Measurements from ENCODE around the gene ACAA2. TPM values are rescaled to one million over a fixed set of nuclear protein-coding genes. Genes with fewer than 3 reads are reported as not detected.

The ACAA2 gene
- 112 and 123 TPM in 2 replicates for total RNA-seq (2014; rRNA removed; shearing (Covaris generic))

- DNase-seq: peak; percentile 93
- H3K36me3 ChIP-seq (replicated peaks; ENCODE audit: control insufficient read depth, insufficient read depth, low read length): peaks cover 1% of the 10 kb centered on the region; the same call in 1 of the 2 replicates
- H3K27me3 ChIP-seq (ENCODE audit: control insufficient read depth, insufficient read depth, low read length): no peaks in the 10 kb centered on the region; the same call in 1 of the 2 replicates
- peak within 1 kb of the TSS; percentile 78 for H3K4me3 ChIP-seq (ENCODE audit: insufficient read depth, low read depth, low read length)
These were observed at the start of gene ACAA2 for GRCh38 chr18:49813319-49814146. Gene ACAA2 (minus strand): TSS chr18:49813533. CDS start chr18:49813484, 49 bp downstream.

GRCh38 chr18:49862656-49863385 lies 49.5 kb upstream of the ACAA2 start:
- Histone ChIP-seq H3K36me3 (replicated peaks; ENCODE audit: control insufficient read depth, insufficient read depth, low read length) (no peaks in the 10 kb centered on the region), H3K4me3 (ENCODE audit: insufficient read depth, low read depth, low read length) (no peak overlapping the region), H3K27me3 (ENCODE audit: control insufficient read depth, insufficient read depth, low read length) (no peaks in the 10 kb centered on the region)
- peak; percentile 51 for DNase-seq

- Histone ChIP-seq H3K4me3 (ENCODE audit: insufficient read depth, low read depth, low read length) (no peak overlapping the region), H3K27me3 (ENCODE audit: control insufficient read depth, insufficient read depth, low read length) (no peaks in the 10 kb centered on the region), H3K36me3 (replicated peaks; ENCODE audit: control insufficient read depth, insufficient read depth, low read length) (no peaks in the 10 kb centered on the region)
- peak; percentile 25 for DNase-seq
These were observed 48.3 kb upstream of the ACAA2 start for GRCh38 chr18:49861659-49862058.

- Histone ChIP-seq H3K36me3 (replicated peaks; ENCODE audit: control insufficient read depth, insufficient read depth, low read length) (no peaks in the 10 kb centered on the region), H3K4me3 (ENCODE audit: insufficient read depth, low read depth, low read length) (no peak overlapping the region), H3K27me3 (ENCODE audit: control insufficient read depth, insufficient read depth, low read length) (no peaks in the 10 kb centered on the region)
- no peak for DNase-seq
These were observed 46.4 kb upstream of the ACAA2 start for GRCh38 chr18:49859725-49860124.

GRCh38 chr18:49859021-49859359 lies 45.7 kb upstream of the ACAA2 start:
- Histone ChIP-seq H3K27me3 (ENCODE audit: control insufficient read depth, insufficient read depth, low read length) (no peaks in the 10 kb centered on the region), H3K36me3 (replicated peaks; ENCODE audit: control insufficient read depth, insufficient read depth, low read length) (no peaks in the 10 kb centered on the region), H3K4me3 (ENCODE audit: insufficient read depth, low read depth, low read length) (no peak overlapping the region)
- peak; percentile 61 for DNase-seq

GRCh38 chr18:49858309-49859020 lies 45.1 kb upstream of the ACAA2 start:
- DNase-seq: peak; percentile 89
- Histone ChIP-seq H3K36me3 (replicated peaks; ENCODE audit: control insufficient read depth, insufficient read depth, low read length) (no peaks in the 10 kb centered on the region), H3K4me3 (ENCODE audit: insufficient read depth, low read depth, low read length) (no peak overlapping the region)

GRCh38 chr18:49857708-49858107 lies 44.4 kb upstream of the ACAA2 start:
- H3K27me3 ChIP-seq (ENCODE audit: control insufficient read depth, insufficient read depth, low read length): no peaks in the 10 kb centered on the region
- H3K4me3 ChIP-seq (ENCODE audit: insufficient read depth, low read depth, low read length): no peak overlapping the region
- no peaks in the 10 kb centered on the region for H3K36me3 ChIP-seq (replicated peaks; ENCODE audit: control insufficient read depth, insufficient read depth, low read length)
- no peak for DNase-seq

More at GRCh38 chr18:49858309-49859020, 45.1 kb upstream of the ACAA2 start:
- H3K27me3 ChIP-seq (ENCODE audit: control insufficient read depth, insufficient read depth, low read length): no peaks in the 10 kb centered on the region

GRCh38 chr18:49856496-49856895 lies 43.2 kb upstream of the ACAA2 start:
- Histone ChIP-seq H3K27me3 (ENCODE audit: control insufficient read depth, insufficient read depth, low read length) (no peaks in the 10 kb centered on the region), H3K36me3 (replicated peaks; ENCODE audit: control insufficient read depth, insufficient read depth, low read length) (no peaks in the 10 kb centered on the region), H3K4me3 (ENCODE audit: insufficient read depth, low read depth, low read length) (no peak overlapping the region)
- DNase-seq: no peak

- H3K27me3 ChIP-seq (ENCODE audit: control insufficient read depth, insufficient read depth, low read length): no peaks in the 10 kb centered on the region
These were observed 42.5 kb upstream of the ACAA2 start for GRCh38 chr18:49855711-49856415.

GRCh38 chr18:49854681-49855080 lies 41.3 kb upstream of the ACAA2 start:
- DNase-seq: no peak
- no peaks in the 10 kb centered on the region; the same call in 1 of the 2 replicates for H3K36me3 ChIP-seq (replicated peaks; ENCODE audit: control insufficient read depth, insufficient read depth, low read length)
- no peaks in the 10 kb centered on the region for H3K27me3 ChIP-seq (ENCODE audit: control insufficient read depth, insufficient read depth, low read length)
- H3K4me3 ChIP-seq (ENCODE audit: insufficient read depth, low read depth, low read length): no peak overlapping the region

More at GRCh38 chr18:49855711-49856415, 42.5 kb upstream of the ACAA2 start:
- H3K4me3 ChIP-seq (ENCODE audit: insufficient read depth, low read depth, low read length): no peak overlapping the region
- DNase-seq: no peak
- H3K36me3 ChIP-seq (replicated peaks; ENCODE audit: control insufficient read depth, insufficient read depth, low read length): no peaks in the 10 kb centered on the region; the same call in 1 of the 2 replicates

- Histone ChIP-seq H3K27me3 (ENCODE audit: control insufficient read depth, insufficient read depth, low read length) (no peaks in the 10 kb centered on the region), H3K36me3 (replicated peaks; ENCODE audit: control insufficient read depth, insufficient read depth, low read length) (no peaks in the 10 kb centered on the region; the same call in 1 of the 2 replicates), H3K4me3 (ENCODE audit: insufficient read depth, low read depth, low read length) (no peak overlapping the region)
- DNase-seq: no peak
These were observed 40.1 kb upstream of the ACAA2 start for GRCh38 chr18:49853436-49853835.

GRCh38 chr18:49853011-49853410 lies 39.7 kb upstream of the ACAA2 start:
- no peak for DNase-seq
- Histone ChIP-seq H3K27me3 (ENCODE audit: control insufficient read depth, insufficient read depth, low read length) (no peaks in the 10 kb centered on the region), H3K4me3 (ENCODE audit: insufficient read depth, low read depth, low read length) (no peak overlapping the region), H3K36me3 (replicated peaks; ENCODE audit: control insufficient read depth, insufficient read depth, low read length) (no peaks in the 10 kb centered on the region; the same call in 1 of the 2 replicates)

- H3K4me3 ChIP-seq (ENCODE audit: insufficient read depth, low read depth, low read length): no peak overlapping the region
- DNase-seq: no peak
These were observed 38.3 kb upstream of the ACAA2 start for GRCh38 chr18:49851624-49852023.

GRCh38 chr18:49850636-49851035 lies 37.3 kb upstream of the ACAA2 start:
- no peak overlapping the region for H3K4me3 ChIP-seq (ENCODE audit: insufficient read depth, low read depth, low read length)

More at GRCh38 chr18:49851624-49852023, 38.3 kb upstream of the ACAA2 start:
- Histone ChIP-seq H3K27me3 (ENCODE audit: control insufficient read depth, insufficient read depth, low read length) (no peaks in the 10 kb centered on the region), H3K36me3 (replicated peaks; ENCODE audit: control insufficient read depth, insufficient read depth, low read length) (no peaks in the 10 kb centered on the region; the same call in 1 of the 2 replicates)

More at GRCh38 chr18:49850636-49851035, 37.3 kb upstream of the ACAA2 start:
- H3K36me3 ChIP-seq (replicated peaks; ENCODE audit: control insufficient read depth, insufficient read depth, low read length): no peaks in the 10 kb centered on the region; the same call in 1 of the 2 replicates
- peak; percentile 28 for DNase-seq
- no peaks in the 10 kb centered on the region for H3K27me3 ChIP-seq (ENCODE audit: control insufficient read depth, insufficient read depth, low read length)

Measured in H7 (cell line).